Thoracic aorta (tissue), 2 donors: ENCODE results near the gene ZBTB25. TPM values are rescaled to one million over a fixed set of nuclear protein-coding genes. Genes with fewer than 3 reads are reported as not detected.

Experiments
- ATAC-seq: fragments of 150-250 bp; one replicate; pipeline ENCODE4 v1.8.0; 2017; ENCODE audit warnings: low read depth; ENCODE audit not compliant: insufficient number of reproducible peaks, low FRiP score
- DNase-seq: peaks from one replicate; pipeline ENCODE4 v3.0.0-alpha.2; 2020; ENCODE audit warnings: low spot score
- H3K27ac ChIP-seq, 2 donors: fragments of 200-600 bp; sonication (generic); 1 replicate in 1 of 2; 2 replicates in 1 of 2; pipeline ENCODE4 v1.5.1; 2016; ENCODE audit warnings: mild to moderate bottlenecking in 2 of 2, moderate library complexity in 2 of 2
- H3K27me3 ChIP-seq: fragments of 200-600 bp; sonication (generic); replicated peaks from 2 replicates; pipeline ENCODE4 v1.6.0; 2016; ENCODE audit warnings: mild to moderate bottlenecking; ENCODE audit not compliant: insufficient read depth
- H3K36me3 ChIP-seq: fragments of 200-600 bp; sonication (generic); one replicate; pipeline ENCODE4 v1.5.1; 2016
- H3K4me1 ChIP-seq, 2 donors: fragments of 200-600 bp; sonication (generic); 1 replicate in 1 of 2; 2 replicates in 1 of 2; pipeline versions ENCODE4 v1.5.1 to v1.6.0; 2016; ENCODE audit warnings: low read depth in 2 of 2, mild to moderate bottlenecking in 1 of 2; ENCODE audit not compliant: control insufficient read depth in 1 of 2
- H3K4me3 ChIP-seq: fragments of 200-600 bp; sonication (generic); 2 replicates; pipeline ENCODE4 v1.5.1; 2016; ENCODE audit warnings: mild to moderate bottlenecking
- H3K9me3 ChIP-seq: fragments of 200-600 bp; sonication (generic); 2 replicates; pipeline ENCODE4 v1.5.1; 2016
- CTCF ChIP-seq: fragments of 200-600 bp; sonication (generic); IDR thresholded peaks from one replicate; pipeline ENCODE4 v1.5.1; 2019; ENCODE audit warnings: antibody characterized with exemption
- total RNA-seq, 2 donors: library from RNA; depleted of rRNA; stranded (reverse); fragments of >200 nt; gene quantifications; one replicate each; pipeline versions ENCODE4 v1.1.0 to v1.2.3, GENCODE V29; 2016

Gene ZBTB25
- total RNA-seq, 2 donors from 2014 or later, result 13.5 to 16.9 TPM

GRCh38 chr14:64463873-64464272 is 39.8 kb downstream of the ZBTB25 start:
- DNase-seq, result no peak
- H3K36me3 ChIP-seq, result peaks cover 2% of the 10 kb centered on the region

GRCh38 chr14:64463195-64463594 is 40.4 kb downstream of the ZBTB25 start:
- H3K9me3 ChIP-seq, result no peaks in the 10 kb centered on the region
- no peaks in the 10 kb centered on the region for H3K27me3 ChIP-seq
- H3K27ac ChIP-seq, result no peak overlapping the region
- TF ChIP-seq CTCF, result no peak
- DNase-seq (no peak), ATAC-seq (no peak)
- peaks cover 2% of the 10 kb centered on the region for H3K36me3 ChIP-seq
- no peak overlapping the region for H3K4me3 ChIP-seq
- peaks cover 3 to 5% of the 10 kb centered on the region in 2 donors for H3K4me1 ChIP-seq

More at GRCh38 chr14:64463873-64464272, 39.8 kb downstream of the ZBTB25 start:
- H3K4me3 ChIP-seq, result no peak overlapping the region
- TF ChIP-seq CTCF, result no peak
- H3K4me1 ChIP-seq, result peaks cover 3 to 5% of the 10 kb centered on the region in 2 donors
- no peak for ATAC-seq
- no peaks in the 10 kb centered on the region for H3K9me3 ChIP-seq
- no peak overlapping the region for H3K27ac ChIP-seq
- no peaks in the 10 kb centered on the region for H3K27me3 ChIP-seq

GRCh38 chr14:64461221-64461620 is 42.4 kb downstream of the ZBTB25 start:
- ATAC-seq, result no peak
- no peak overlapping the region for H3K4me3 ChIP-seq
- DNase-seq, result no peak
- H3K4me1 ChIP-seq, result peaks cover 3 to 5% of the 10 kb centered on the region in 2 donors
- no peak overlapping the region for H3K27ac ChIP-seq
- H3K9me3 ChIP-seq, result no peaks in the 10 kb centered on the region
- H3K27me3 ChIP-seq, result no peaks in the 10 kb centered on the region
- H3K36me3 ChIP-seq, result peaks cover 2% of the 10 kb centered on the region
- TF ChIP-seq CTCF, result no peak

GRCh38 chr14:64459405-64460136 is 44.1 kb downstream of the ZBTB25 start:
- ATAC-seq, result no peak
- TF ChIP-seq CTCF, result no peak
- peaks cover 2 to 3% of the 10 kb centered on the region in 2 donors for H3K4me1 ChIP-seq
- no peak for DNase-seq
- H3K36me3 ChIP-seq, result peaks cover 11% of the 10 kb centered on the region
- no peaks in the 10 kb centered on the region for H3K9me3 ChIP-seq
- H3K27me3 ChIP-seq, result no peaks in the 10 kb centered on the region
- no peak overlapping the region for H3K27ac ChIP-seq
- no peak overlapping the region for H3K4me3 ChIP-seq

- no peak for DNase-seq
- Histone ChIP-seq H3K36me3 (peaks cover 25% of the 10 kb centered on the region), H3K4me1 (no peaks in the 10 kb centered on the region), H3K27ac (no peak overlapping the region), H3K27me3 (no peaks in the 10 kb centered on the region), H3K4me3 (no peak overlapping the region), H3K9me3 (no peaks in the 10 kb centered on the region)
- TF ChIP-seq CTCF, result no peak
- ATAC-seq, result no peak
Observed at GRCh38 chr14:64454671-64455070, 49.0 kb downstream of the ZBTB25 start.
